ENCODE data around the gene MTFMT.
A peak's percentile ranks its signal among the peaks of the same experiment; 100 is the strongest.
"Not testable (repeated sequence)": the region's sequence is repeated elsewhere in the genome, so short reads cannot be mapped to it uniquely, and the experiment has no call there.

The MTFMT gene

DNA sequence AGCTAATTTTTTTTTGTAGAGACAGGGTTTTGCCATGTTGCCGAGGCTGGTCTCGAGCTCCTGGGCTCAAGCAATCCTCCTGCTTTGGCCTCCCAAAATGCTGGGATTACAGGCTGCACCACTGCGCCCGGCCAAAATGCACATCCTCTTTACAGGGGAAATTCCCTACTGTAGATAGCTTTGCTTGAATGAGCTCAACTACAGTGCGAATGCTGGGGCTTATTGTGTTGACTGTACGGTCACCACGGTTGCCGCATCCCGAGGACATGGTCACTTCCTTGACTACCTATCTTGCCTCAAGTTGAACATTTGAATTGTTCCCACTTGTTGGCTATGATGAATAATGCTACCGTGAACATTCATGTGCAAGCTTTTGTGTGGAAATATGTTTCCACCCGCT lies 5.3 kb upstream of the MTFMT start:
- no peak for DNase-seq

DNA sequence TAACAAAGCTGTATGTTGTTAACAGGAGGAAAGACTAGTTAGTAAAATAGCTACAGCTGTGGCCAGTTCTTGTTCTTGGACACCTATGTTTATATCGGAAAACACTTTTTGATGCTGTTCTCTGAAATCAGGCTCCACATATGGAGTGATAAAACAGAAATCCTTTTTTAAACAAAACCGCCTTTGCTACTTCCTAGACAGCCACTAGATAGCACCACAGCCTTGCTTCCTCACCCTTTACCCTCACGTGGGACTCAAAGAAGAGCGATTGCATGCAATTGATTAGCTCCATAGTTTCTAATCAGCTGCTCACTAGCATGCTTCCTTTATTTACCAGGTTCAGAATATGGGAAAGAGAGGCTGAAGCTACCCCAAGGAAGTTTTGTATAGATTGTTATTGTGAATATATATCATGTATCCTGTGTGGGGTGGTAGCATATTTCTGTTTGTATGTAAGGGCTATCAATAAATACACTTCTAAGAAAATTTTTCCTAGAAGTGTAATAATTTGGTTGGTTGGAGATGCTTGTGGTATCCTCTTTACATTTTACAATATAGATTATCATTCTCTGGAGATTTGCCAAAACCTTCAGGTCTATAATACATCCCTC lies 4.3 kb upstream of the MTFMT start:
- peak; percentile 40 to 56 for DNase-seq

- DNase-seq = peak; percentile 74 to 88
Observed at GRCh38 chr15:65032801-65033537, 3.5 kb upstream of the MTFMT start.

DNA sequence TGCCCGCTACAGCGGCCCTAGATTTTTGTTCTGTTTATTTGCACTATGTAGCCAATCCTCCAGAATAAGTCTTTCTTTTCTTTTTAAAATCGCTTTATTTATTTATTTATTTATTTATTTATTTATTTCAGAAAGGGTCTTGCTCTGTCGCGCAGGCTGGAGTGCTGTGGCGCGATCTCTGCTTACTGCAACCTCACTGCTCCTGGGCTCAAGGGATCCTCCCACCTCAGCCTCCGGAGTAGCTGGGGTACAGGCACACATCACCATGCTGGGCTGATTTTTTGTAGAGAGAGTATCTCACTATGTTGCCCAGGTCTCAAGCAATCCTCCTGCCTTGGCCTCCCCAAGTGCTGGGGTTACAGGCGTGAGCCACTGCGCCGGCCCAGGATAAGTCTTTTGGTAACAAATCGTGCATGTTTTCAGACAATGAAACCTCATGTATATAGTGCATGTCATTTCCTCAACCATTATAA lies 333 bp upstream of the MTFMT start:
- DNase-seq = no peak

DNA sequence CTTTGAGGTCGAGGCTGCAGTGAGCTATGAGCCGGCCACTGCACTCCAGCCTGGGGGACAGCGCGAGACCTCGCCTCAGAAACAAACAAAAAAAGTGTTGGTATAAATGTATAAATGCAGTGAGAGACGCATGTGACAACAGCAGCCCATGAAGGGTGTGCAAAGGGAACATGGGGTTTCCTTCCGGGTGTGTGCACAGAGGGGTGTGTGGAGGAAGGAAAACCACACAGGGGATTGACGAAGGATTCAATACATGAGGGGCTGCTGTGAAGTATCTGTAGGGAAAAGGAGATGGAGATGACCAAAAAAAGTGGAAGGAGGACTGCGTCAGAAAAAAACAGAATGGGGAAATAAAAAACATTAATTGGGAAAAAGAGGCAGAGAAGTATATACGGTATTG lies 1.1 kb downstream of the MTFMT start:
- DNase-seq = no peak

GRCh38 chr15:65027593-65027992 lies 1.8 kb downstream of the MTFMT start:
- DNase-seq = no peak

DNA sequence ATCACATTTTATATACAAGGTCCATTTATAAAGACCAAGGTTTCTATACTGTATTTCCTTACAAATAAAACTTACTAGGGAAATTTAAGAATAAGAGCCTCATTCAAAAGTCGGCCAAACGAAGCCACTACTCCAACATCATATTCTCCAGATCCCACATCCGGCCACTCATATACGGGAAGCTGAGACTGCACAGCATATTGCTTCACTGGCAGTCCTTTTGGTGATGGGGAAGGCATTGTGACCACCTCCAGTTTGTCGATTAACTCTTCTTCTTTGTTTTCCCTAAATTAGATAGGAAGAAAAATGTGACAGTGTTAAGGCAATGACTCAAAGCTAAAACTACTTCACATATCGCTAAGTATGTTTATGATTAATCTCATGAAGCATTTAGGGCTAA lies 2.7 kb downstream of the MTFMT start:
- no peak for DNase-seq

DNA sequence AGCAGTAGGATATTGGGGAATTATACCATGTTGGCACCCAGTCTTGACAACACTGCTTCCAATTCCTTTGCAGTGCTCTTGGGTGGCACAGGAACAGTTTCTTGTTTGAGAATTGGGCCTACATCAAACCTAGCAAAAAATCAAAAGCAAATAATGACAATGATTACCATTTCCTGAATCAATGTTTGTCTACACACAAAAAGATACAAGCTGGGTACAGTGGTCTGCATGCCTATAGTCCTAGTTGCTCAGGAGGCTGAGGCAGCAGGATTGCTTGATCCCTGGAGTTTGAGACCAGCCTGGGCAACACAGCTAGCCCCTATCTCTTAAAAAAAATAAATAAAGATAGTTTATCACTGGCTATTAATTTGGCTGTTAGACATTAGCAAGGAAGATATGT lies 8.0 kb downstream of the MTFMT start:
- DNase-seq = no peak

DNA sequence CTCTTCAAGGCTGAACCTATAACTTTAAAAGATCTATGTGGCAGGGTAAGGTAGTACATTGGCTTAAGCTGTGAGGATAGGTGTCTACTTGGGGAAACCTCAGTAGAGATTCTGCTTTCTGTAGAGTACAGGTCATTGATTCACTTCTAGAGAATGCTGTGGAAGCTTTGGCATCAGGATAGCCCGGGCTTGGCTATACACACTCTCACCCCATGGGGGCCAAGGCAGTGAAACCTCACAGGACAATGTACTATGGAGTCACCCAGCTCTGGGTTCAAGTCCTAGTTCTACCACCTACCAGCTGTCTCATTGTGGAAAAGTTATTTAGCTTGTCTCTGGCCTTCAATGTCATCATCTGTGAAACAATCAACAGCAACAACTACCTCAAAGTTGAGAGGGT lies 9.0 kb downstream of the MTFMT start:
- DNase-seq = peak in 1 of 2 experiments; percentile 7

- DNase-seq = not testable (repeated sequence)
Observed at GRCh38 chr15:65011198-65011597, 18.2 kb downstream of the MTFMT start.

GRCh38 chr15:65008983-65009382 lies 20.5 kb downstream of the MTFMT start:
- peak; percentile 10 to 32 for DNase-seq

DNA sequence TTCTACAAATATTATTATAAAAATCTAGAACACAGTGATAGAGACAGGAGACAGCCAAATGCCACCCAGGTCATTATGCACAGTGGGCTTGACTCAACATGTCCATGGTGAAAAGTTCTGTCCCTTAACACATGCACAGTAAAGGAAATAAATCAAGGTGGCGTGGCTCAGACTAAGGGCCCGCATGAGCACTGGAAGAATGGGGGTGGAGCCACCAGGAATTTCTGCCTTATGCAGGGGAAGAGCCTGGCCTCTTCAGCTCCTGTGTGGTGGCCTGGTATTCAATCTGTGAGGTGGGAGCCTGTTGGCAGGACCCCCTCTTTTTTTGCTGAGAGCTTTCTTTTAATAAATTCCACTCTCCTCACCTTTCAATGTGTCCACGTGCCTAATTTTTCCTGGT lies 22.6 kb downstream of the MTFMT start:
- DNase-seq = no peak

GRCh38 chr15:65004993-65005392 lies 24.4 kb downstream of the MTFMT start:
- no peak for DNase-seq

GRCh38 chr15:64997745-64998375 lies 31.6 kb downstream of the MTFMT start:
- DNase-seq = no peak

GRCh38 chr15:64997066-64997465 lies 32.4 kb downstream of the MTFMT start:
- DNase-seq = no peak

DNA sequence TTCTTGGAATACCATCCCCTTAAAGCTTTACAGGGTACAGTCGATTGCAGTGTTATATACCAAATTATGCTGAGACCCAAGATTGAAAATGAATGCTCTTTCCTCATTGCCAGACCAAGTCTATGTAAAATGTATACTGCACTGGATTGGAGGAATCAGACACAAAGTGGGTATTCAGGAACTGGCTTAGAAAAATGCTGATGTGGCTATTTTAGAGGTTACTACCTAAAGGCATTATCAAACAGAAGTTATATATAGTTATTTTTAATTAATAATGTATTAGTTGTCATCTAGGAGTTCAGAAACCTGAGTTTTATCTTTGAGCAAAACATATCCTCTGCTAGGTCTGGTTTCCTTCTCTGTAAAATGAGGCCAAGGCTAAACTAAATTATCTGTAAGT lies 36.1 kb downstream of the MTFMT start:
- no peak for DNase-seq

- DNase-seq = no peak
Observed at GRCh38 chr15:64991536-64992135, 37.8 kb downstream of the MTFMT start.

DNA sequence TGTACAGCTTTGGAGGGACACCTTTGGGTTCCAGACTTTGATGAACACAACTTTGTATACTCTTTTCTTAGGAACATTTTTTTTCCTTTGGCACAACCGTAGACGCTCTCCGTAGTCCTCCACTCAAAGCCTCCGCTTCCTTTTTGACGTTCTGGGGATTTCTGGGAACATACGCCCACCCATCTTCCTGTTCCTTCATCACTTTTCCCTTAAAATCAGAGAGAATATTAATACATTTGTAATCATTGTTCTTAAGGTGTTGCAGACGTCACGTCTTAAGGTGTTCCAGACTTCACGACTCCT lies 39.3 kb downstream of the MTFMT start:
- no peak for DNase-seq

DNA sequence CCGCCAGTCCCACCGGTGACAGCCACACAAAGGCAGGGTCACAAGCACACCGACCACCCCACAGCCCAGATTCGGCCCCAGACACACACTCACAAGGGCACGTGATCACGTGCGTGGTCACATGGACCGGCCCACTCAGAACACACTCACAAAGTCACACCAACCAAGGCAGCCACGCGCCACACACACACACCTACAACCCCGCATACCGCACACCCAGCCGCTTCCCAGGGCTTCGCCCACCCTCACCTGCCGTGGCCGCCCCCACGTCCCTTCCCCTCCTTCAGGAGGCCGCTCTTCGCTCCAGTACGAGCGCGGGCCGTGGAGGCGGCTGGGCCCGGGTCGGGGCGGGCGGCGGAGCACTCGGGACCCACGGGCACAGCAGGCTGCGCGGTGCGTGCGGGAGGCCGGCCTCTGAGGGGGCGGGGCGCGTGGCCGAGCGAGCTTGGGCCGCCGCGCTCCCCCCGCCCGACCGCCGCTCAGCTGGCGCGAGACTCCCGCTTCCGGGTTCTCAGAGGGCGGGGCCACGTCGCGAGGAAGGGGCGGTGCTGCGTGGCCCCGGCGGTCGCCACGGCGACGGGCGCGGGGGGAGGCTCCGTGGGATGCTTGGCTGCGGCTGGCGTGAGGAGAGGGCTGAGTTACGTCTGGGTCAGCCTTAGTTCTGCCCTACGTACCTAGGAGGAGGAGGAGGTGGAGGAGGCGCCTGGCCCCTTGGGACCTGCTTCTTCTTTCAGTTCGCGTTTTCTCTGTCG lies 39.8 kb downstream of the MTFMT start, which contains the start of gene SPG21:
TSS of gene SPG21 (minus strand) at position 499 of the 752 bp plus-strand sequence. CDS start 6,345 bp downstream, outside the sequence.
- peak; percentile 81 to 97 for DNase-seq

- DNase-seq = no peak
Observed at GRCh38 chr15:64987136-64987535, 42.3 kb downstream of the MTFMT start.

DNA sequence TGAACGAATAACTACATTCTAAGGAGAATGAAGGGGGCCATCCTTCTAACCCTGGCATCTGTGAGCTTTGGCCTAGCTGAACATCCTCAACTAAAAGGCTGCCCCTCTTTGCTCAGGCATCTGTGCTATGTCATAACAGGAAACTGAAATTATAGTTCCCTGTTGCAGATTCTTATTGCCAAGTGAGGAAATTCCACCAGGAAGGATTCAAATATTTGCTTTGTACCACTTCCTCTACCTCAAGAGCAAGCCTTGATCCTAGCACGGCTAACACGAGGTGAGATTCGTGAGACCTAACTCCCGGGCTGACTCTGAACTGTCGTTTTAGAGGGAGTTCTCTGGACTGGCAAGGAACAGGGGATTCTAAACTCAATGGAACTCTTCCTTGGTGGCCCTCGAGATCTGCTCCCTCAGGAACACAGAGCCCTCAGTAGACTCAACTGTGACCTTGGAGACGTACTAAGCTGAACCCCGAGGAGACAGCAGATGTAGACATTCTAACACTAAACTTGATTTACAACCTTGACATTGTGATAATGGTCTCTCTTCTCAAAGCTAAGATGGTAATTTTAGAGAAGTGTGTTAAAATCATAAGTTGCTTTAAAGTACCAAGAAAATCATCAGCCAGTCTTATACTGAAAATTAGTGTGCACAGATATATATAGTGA lies 43.9 kb downstream of the MTFMT start:
- no peak for DNase-seq

DNA sequence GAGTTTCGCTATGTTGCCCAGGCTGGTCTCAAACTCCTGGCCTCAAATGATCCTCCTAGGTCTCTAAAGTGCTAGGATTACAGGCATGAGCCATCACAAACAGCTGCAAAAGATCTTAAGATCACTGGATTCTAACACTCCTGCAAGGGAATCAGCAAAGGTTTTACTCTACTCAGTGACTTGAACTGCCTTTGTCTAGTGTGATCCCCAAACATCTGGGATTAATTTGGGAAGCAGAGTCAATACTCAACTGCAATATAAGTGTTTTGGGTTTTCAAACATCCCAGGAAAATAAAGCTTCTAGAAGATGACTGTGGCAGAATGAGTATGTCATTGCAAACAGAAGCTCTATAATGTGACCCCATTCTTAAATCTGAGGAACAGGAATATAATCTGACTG lies 47.0 kb downstream of the MTFMT start:
- no peak for DNase-seq
